ENCODE measurements around the gene NFYA. TPM values are rescaled to one million over a fixed set of nuclear protein-coding genes. Genes with fewer than 3 reads are reported as not detected.

The NFYA gene
- total and polyA plus RNA-seq, 9 of the 15 experiments (the other 6 are each of a cell fraction or from before 2014, with no cell fraction given): 7.3 to 37.1 (median 21.8) TPM

GRCh38 chr6:41072836-41073202, at the start of gene NFYA (continued):
- TF ChIP-seq CEBPG (CRISPR knock-in tag; IDR thresholded peaks at IDR 0.05) (no peak), CEBPG (tag; conservative IDR thresholded peaks at IDR 0.05 in 1 of 2, IDR thresholded peaks at IDR 0.05 in 1 of 2) (no peak), FOXP1 (CRISPR knock-in tag; IDR thresholded peaks at IDR 0.05) (no peak), FOXO4 (CRISPR knock-in tag; IDR thresholded peaks at IDR 0.05) (0 out of 2 replicates have a peak, but pooled peaks have one; percentile 40), RNF219 (CRISPR knock-in tag; IDR thresholded peaks at IDR 0.05) (no peak), CHCHD3 (CRISPR knock-in tag; IDR thresholded peaks at IDR 0.05) (no peak), HNRNPLL (IDR thresholded peaks at IDR 0.05; ENCODE audit: low read depth, low read length, poor library complexity, severe bottlenecking) (peak; percentile 53), HDGF (IDR thresholded peaks at IDR 0.05) (0 out of 2 replicates have a peak, but pooled peaks have one; percentile 58), E2F8 (IDR thresholded peaks at IDR 0.05; ENCODE audit: low read depth, partially characterized antibody) (no peak), MYC (IDR thresholded peaks at IDR 0.05; ENCODE audit: low read depth, low read length) (peak; percentile 5; the same call in 1 of the 2 replicates), MYC (CRISPR knock-in tag; IDR thresholded peaks at IDR 0.05; ENCODE audit: borderline replicate concordance, low read depth) (no peak), HNRNPL (IDR thresholded peaks at IDR 0.05; ENCODE audit: low read depth, low read length) (no peak), PKNOX1 (IDR thresholded peaks at IDR 0.05) (peak; percentile 76), FOXP4 (CRISPR knock-in tag; IDR thresholded peaks at IDR 0.05; ENCODE audit: borderline replicate concordance) (no peak), MAZ (CRISPR knock-in tag; conservative IDR thresholded peaks at IDR 0.05 in 1 of 2, IDR thresholded peaks at IDR 0.05 in 1 of 2) (0 out of 4 replicates have a peak, but pooled peaks of 1 of the 2 experiments have one; percentile 1), KLF1 (tag; IDR thresholded peaks at IDR 0.05) (no peak), KAT2B (IDR thresholded peaks at IDR 0.05; ENCODE audit: low read depth, low read length) (no peak)

All from K562 (cell line).